Astrocyte (in vitro differentiated cells and primary cell): ENCODE results near the gene COX19. TPM values are rescaled to one million over a fixed set of nuclear protein-coding genes. Genes with fewer than 3 reads are reported as not detected.
"Not testable (repeated sequence)": the region's sequence is repeated elsewhere in the genome, so short reads cannot be mapped to it uniquely, and the experiment has no call there.

Experiments
- DNase-seq: peaks from one replicate; pipeline ENCODE4 v3.0.0-alpha.2; 2010; ENCODE audit warnings: low read depth
- FAIRE-seq: peaks from 2 replicates; lab custom pipeline; 2011; peaks lifted over from hg19 to GRCh38; lab: Jason Lieb, UNC
- H2AFZ ChIP-seq: 2 replicates; pipeline ENCODE4 v1.6.0; 2012; ENCODE audit warnings: low read depth, low read length, inconsistent platforms
- H3K27ac ChIP-seq: 2 replicates; pipeline ENCODE4 v1.5.1; 2011; ENCODE audit warnings: low read depth, low read length, inconsistent platforms
- H3K27me3 ChIP-seq: 2 replicates; pipeline ENCODE4 v1.6.0; 2011; ENCODE audit warnings: low read length, inconsistent platforms; ENCODE audit not compliant: insufficient read depth
- H3K36me3 ChIP-seq: 2 replicates; pipeline ENCODE4 v1.5.1; 2011; ENCODE audit warnings: low read length, inconsistent platforms; ENCODE audit not compliant: insufficient read depth
- H3K4me1 ChIP-seq: 2 replicates; pipeline ENCODE4 v1.5.1; 2011; ENCODE audit warnings: low read length, inconsistent platforms; ENCODE audit not compliant: insufficient read depth
- H3K4me2 ChIP-seq: 2 replicates; pipeline ENCODE4 v1.6.0; 2012; ENCODE audit warnings: low read length, inconsistent platforms
- H3K4me3 ChIP-seq: 2 replicates; pipeline ENCODE4 v1.5.1; 2011; ENCODE audit warnings: low read depth, mild to moderate bottlenecking, low read length, inconsistent platforms; ENCODE audit not compliant: insufficient read depth
- H3K79me2 ChIP-seq: 2 replicates; pipeline ENCODE4 v1.6.0; 2012; ENCODE audit warnings: mild to moderate bottlenecking, low read length, inconsistent platforms; ENCODE audit not compliant: insufficient read depth
- H3K9ac ChIP-seq: 2 replicates; pipeline ENCODE4 v1.6.0; 2012; ENCODE audit warnings: mild to moderate bottlenecking, low read length, inconsistent platforms
- H3K9me3 ChIP-seq: 2 replicates; pipeline ENCODE4 v1.5.1; 2012; ENCODE audit warnings: low read depth, mild to moderate bottlenecking, low read length, inconsistent platforms; ENCODE audit not compliant: insufficient read depth
- H4K20me1 ChIP-seq: 2 replicates; pipeline ENCODE4 v1.6.0; 2012; ENCODE audit warnings: low read length, inconsistent platforms; ENCODE audit not compliant: insufficient read depth
- H3K27ac Mint-ChIP-seq: one replicate; pipeline ENCODE4 v1.8.0; 2021; ENCODE audit warnings: mild to moderate bottlenecking, mixed read lengths; ENCODE audit not compliant: unreplicated experiment
- H3K27me3 Mint-ChIP-seq: one replicate; pipeline ENCODE4 v1.8.0; 2021; ENCODE audit warnings: low read depth, mixed read lengths; ENCODE audit not compliant: unreplicated experiment
- H3K36me3 Mint-ChIP-seq: one replicate; pipeline ENCODE4 v1.8.0; 2021; ENCODE audit warnings: low read depth, mixed read lengths; ENCODE audit not compliant: unreplicated experiment
- H3K4me1 Mint-ChIP-seq: one replicate; pipeline ENCODE4 v1.8.0; 2021; ENCODE audit warnings: low read depth, mixed read lengths; ENCODE audit not compliant: unreplicated experiment
- H3K4me3 Mint-ChIP-seq: one replicate; pipeline ENCODE4 v1.8.0; 2021; ENCODE audit warnings: mild to moderate bottlenecking, moderate library complexity, mixed read lengths; ENCODE audit not compliant: unreplicated experiment
- H3K9me3 Mint-ChIP-seq: one replicate; pipeline ENCODE4 v1.8.0; 2021; ENCODE audit warnings: mild to moderate bottlenecking, mixed read lengths; ENCODE audit not compliant: unreplicated experiment
- CTCF ChIP-seq: IDR thresholded peaks from 2 replicates; pipeline ENCODE4 v1.5.1; 2011; ENCODE audit warnings: low read depth, mild to moderate bottlenecking, inconsistent platforms, low read length, moderate library complexity; ENCODE audit not compliant: insufficient read depth
- EZH2 ChIP-seq: IDR thresholded peaks from 2 replicates; pipeline ENCODE4 v1.6.1; 2012; ENCODE audit warnings: mild to moderate bottlenecking, low read length, inconsistent platforms; ENCODE audit not compliant: insufficient read depth
- total RNA-seq: library from RNA; stranded (reverse); gene quantifications from 2 replicates; pipeline ENCODE4 v1.2.1, GENCODE V29; 2021

Gene COX19
- total RNA-seq, 1 donor from 2014 or later: 13.4 TPM

GRCh38 chr7:1005303-1005702 lies 30.0 kb upstream of the COX19 start:
- Mint-ChIP-seq H3K4me3 (no peak overlapping the region), H3K4me1 (peaks cover 4% of the 10 kb centered on the region), H3K36me3 (peaks cover 6% of the 10 kb centered on the region), H3K27ac (no peak overlapping the region), H3K27me3 (no peaks in the 10 kb centered on the region), H3K9me3 (no peaks in the 10 kb centered on the region)
- TF ChIP-seq EZH2 (no peak), CTCF (no peak)
- DNase-seq (no peak), FAIRE-seq (no peak)
- H3K9me3 ChIP-seq: no peaks in the 10 kb centered on the region
- H3K36me3 ChIP-seq: no peaks in the 10 kb centered on the region
- H3K27me3 ChIP-seq: no peaks in the 10 kb centered on the region
- no peak overlapping the region for H3K4me3 ChIP-seq
- H3K4me1 ChIP-seq: no peaks in the 10 kb centered on the region
- H3K9ac ChIP-seq: no peak overlapping the region
- no peak overlapping the region for H3K4me2 ChIP-seq
- no peak overlapping the region for H3K27ac ChIP-seq
- H3K79me2 ChIP-seq: no peaks in the 10 kb centered on the region
- H2AFZ ChIP-seq: no peak overlapping the region
- H4K20me1 ChIP-seq: peaks cover 18% of the 10 kb centered on the region

GRCh38 chr7:1004018-1004852 lies 28.9 kb upstream of the COX19 start:
- H3K4me1 ChIP-seq: no peaks in the 10 kb centered on the region
- H3K36me3 ChIP-seq: no peaks in the 10 kb centered on the region
- peaks cover 16% of the 10 kb centered on the region for H4K20me1 ChIP-seq
- H3K27me3 ChIP-seq: no peaks in the 10 kb centered on the region
- peaks cover 6% of the 10 kb centered on the region for H3K4me1 Mint-ChIP-seq
- no peaks in the 10 kb centered on the region for H3K79me2 ChIP-seq
- FAIRE-seq (no peak), DNase-seq (no peak)
- H3K27ac Mint-ChIP-seq: no peak overlapping the region
- H3K4me2 ChIP-seq: no peak overlapping the region
- H3K4me3 Mint-ChIP-seq: no peak overlapping the region
- H3K4me3 ChIP-seq: no peak overlapping the region
- H3K27me3 Mint-ChIP-seq: no peaks in the 10 kb centered on the region
- no peak for TF ChIP-seq EZH2
- no peak for TF ChIP-seq CTCF
- H3K9me3 Mint-ChIP-seq: no peaks in the 10 kb centered on the region
- peaks cover 6% of the 10 kb centered on the region for H3K36me3 Mint-ChIP-seq
- no peaks in the 10 kb centered on the region for H3K9me3 ChIP-seq
- no peak overlapping the region for H3K27ac ChIP-seq
- H2AFZ ChIP-seq: no peak overlapping the region
- H3K9ac ChIP-seq: no peak overlapping the region

- H3K36me3 ChIP-seq, H3K4me1 ChIP-seq, H3K79me2 ChIP-seq, H3K36me3 Mint-ChIP-seq, DNase-seq, H2AFZ ChIP-seq, H3K27me3 Mint-ChIP-seq, FAIRE-seq, H3K9me3 Mint-ChIP-seq, H3K27ac ChIP-seq, H3K9me3 ChIP-seq, H3K9ac ChIP-seq, H3K4me3 ChIP-seq, H3K4me3 Mint-ChIP-seq, H3K4me2 ChIP-seq, H4K20me1 ChIP-seq, H3K4me1 Mint-ChIP-seq, H3K27ac Mint-ChIP-seq, H3K27me3 ChIP-seq: not testable (repeated sequence)
These were observed 27.1 kb upstream of the COX19 start for GRCh38 chr7:1002445-1002844.

GRCh38 chr7:1002026-1002425 lies 26.7 kb upstream of the COX19 start:
- FAIRE-seq: not testable (repeated sequence)

More at GRCh38 chr7:1002026-1002425, 26.7 kb upstream of the COX19 start:
- not testable (repeated sequence) for H3K4me1 Mint-ChIP-seq, H3K4me3 Mint-ChIP-seq, H3K9me3 Mint-ChIP-seq, H3K9ac ChIP-seq, H2AFZ ChIP-seq, DNase-seq, H3K9me3 ChIP-seq, H3K4me2 ChIP-seq, H3K4me1 ChIP-seq, H3K27ac Mint-ChIP-seq, H3K4me3 ChIP-seq, H4K20me1 ChIP-seq, H3K36me3 ChIP-seq, H3K27me3 ChIP-seq, H3K27ac ChIP-seq, H3K27me3 Mint-ChIP-seq, H3K79me2 ChIP-seq, H3K36me3 Mint-ChIP-seq
